H1 (cell line): Measurements from ENCODE around the gene AKT1S1. TPM values are rescaled to one million over a fixed set of nuclear protein-coding genes. Genes with fewer than 3 reads are reported as not detected.

ENCODE experiments used
- CTCF ChIA-PET: fragments of 300-600 bp; sonication (Branson Sonifier 250); formaldehyde crosslinking; loops from one replicate; lab custom pipeline; 2021; ENCODE audit not compliant: partially characterized antibody; lab: Charles Lee
- POLR2A ChIA-PET: fragments of 300-600 bp; sonication (Branson Sonifier 250); formaldehyde crosslinking; loops from one replicate; lab custom pipeline; 2021; ENCODE audit warnings: inconsistent platforms; ENCODE audit not compliant: partially characterized antibody; lab: Charles Lee
- DNase-seq, 2 experiments: peaks; one replicate each; pipeline versions ENCODE4 v3.0.0 to v3.0.0-alpha.2; 2010 to 2022; ENCODE audit warnings: low spot score in 2 of 2, low read depth in 1 of 2, mixed read lengths in 1 of 2
- FAIRE-seq: peaks from 2 replicates; lab custom pipeline; 2011; peaks lifted over from hg19 to GRCh38; lab: Jason Lieb, UNC
- H2AFZ ChIP-seq: 2 replicates; pipeline ENCODE4 v1.8.1; 2012; ENCODE audit warnings: low read length, inconsistent platforms
- H2AK5ac ChIP-seq: 2 replicates; pipeline ENCODE4 v1.6.1; 2013; ENCODE audit warnings: low read depth, low read length
- H2BK120ac ChIP-seq: replicated peaks from 2 replicates; pipeline ENCODE3; 2013; ENCODE audit warnings: low read depth, low read length, inconsistent platforms
- H2BK12ac ChIP-seq: 2 replicates; pipeline ENCODE4 v1.6.1; 2013; ENCODE audit warnings: low read depth, low read length
- H2BK15ac ChIP-seq: 2 replicates; pipeline ENCODE4 v1.6.1; 2013; ENCODE audit warnings: low read length
- H2BK20ac ChIP-seq: 2 replicates; pipeline ENCODE4 v1.6.1; 2013; ENCODE audit warnings: low read length
- H2BK5ac ChIP-seq: 2 replicates; pipeline ENCODE4 v1.6.1; 2013; ENCODE audit warnings: low read depth, low read length
- H3K14ac ChIP-seq: 2 replicates; pipeline ENCODE4 v1.6.1; 2013; ENCODE audit warnings: inconsistent platforms; ENCODE audit not compliant: insufficient read length
- H3K18ac ChIP-seq: 2 replicates; pipeline ENCODE4 v1.6.1; 2013; ENCODE audit warnings: low read length; ENCODE audit errors: extremely low read depth
- H3K23ac ChIP-seq: 2 replicates; pipeline ENCODE4 v1.6.1; 2013; ENCODE audit warnings: inconsistent platforms; ENCODE audit not compliant: insufficient read length
- H3K23me2 ChIP-seq: 2 replicates; pipeline ENCODE4 v1.6.1; 2013; ENCODE audit warnings: low read depth, low read length
- H3K27ac ChIP-seq: 2 replicates; pipeline ENCODE4 v1.6.1; 2011; ENCODE audit warnings: low read depth, low read length, inconsistent platforms
- H3K27me3 ChIP-seq, 4 experiments: replicated peaks in 1 of 4; 1 replicate in 1 of 4; 2 replicates in 3 of 4; pipeline versions ENCODE4 v1.6.1 to v1.8.1; 2011 to 2013; ENCODE audit warnings: low read length in 3 of 4, mild to moderate bottlenecking in 3 of 4, inconsistent platforms in 2 of 4, mixed read lengths in 2 of 4, moderate library complexity in 1 of 4; ENCODE audit not compliant: control insufficient read depth in 3 of 4, insufficient read depth in 3 of 4; ENCODE audit errors: extremely low read depth in 1 of 4
- H3K36me3 ChIP-seq, 4 experiments: 2 replicates each; pipeline versions ENCODE4 v1.6.1 to v1.8.1; 2011 to 2013; ENCODE audit warnings: mild to moderate bottlenecking in 4 of 4, low read length in 3 of 4, moderate library complexity in 2 of 4, control low read depth in 1 of 4, inconsistent platforms in 1 of 4; ENCODE audit not compliant: insufficient read depth in 4 of 4, control insufficient read depth in 2 of 4
- H3K4ac ChIP-seq: replicated peaks from 2 replicates; pipeline ENCODE3; 2013; ENCODE audit warnings: low read length, low read depth, mixed read lengths, inconsistent platforms; ENCODE audit not compliant: insufficient read length
- H3K4me1 ChIP-seq, 4 experiments: replicated peaks in 1 of 4; 1 replicate in 1 of 4; 2 replicates in 3 of 4; pipeline versions ENCODE4 v1.6.1 to v1.8.1; 2011 to 2013; ENCODE audit warnings: low read length in 3 of 4, inconsistent platforms in 2 of 4, mixed read lengths in 1 of 4; ENCODE audit not compliant: insufficient read depth in 4 of 4, control insufficient read depth in 3 of 4
- H3K4me2 ChIP-seq, 2 experiments: 2 replicates each; pipeline versions ENCODE4 v1.6.1 to v1.8.1; 2011 to 2013; ENCODE audit warnings: low read depth in 2 of 2, low read length in 2 of 2, control low read depth in 1 of 2, inconsistent platforms in 1 of 2, mild to moderate bottlenecking in 1 of 2; ENCODE audit not compliant: insufficient read depth in 1 of 2
- H3K4me3 ChIP-seq, 4 experiments: fragments of 200-600, 300-600 bp in 1 of 4; sonication (generic), shearing (Covaris generic), sonication (Bioruptor Twin) in 1 of 4; 2 replicates each; pipeline versions ENCODE4 v1.5.1 to v1.8.1; 2011 to 2016; ENCODE audit warnings: low read length in 4 of 4, low read depth in 3 of 4, control low read depth in 2 of 4, inconsistent platforms in 2 of 4, mild to moderate bottlenecking in 2 of 4, mixed read lengths in 1 of 4, moderate library complexity in 1 of 4; ENCODE audit not compliant: insufficient read depth in 2 of 4; ENCODE audit errors: extremely low read depth in 1 of 4
- H3K56ac ChIP-seq: replicated peaks from 2 replicates; pipeline ENCODE3; 2013; ENCODE audit warnings: low read depth, mild to moderate bottlenecking, mixed read lengths, low read length, inconsistent platforms; ENCODE audit not compliant: insufficient read length
- H3K79me1 ChIP-seq: 2 replicates; pipeline ENCODE4 v1.6.1; 2013; ENCODE audit warnings: low read depth, low read length, control low read depth
- H3K79me2 ChIP-seq, 2 experiments: 2 replicates each; pipeline versions ENCODE4 v1.6.1 to v1.8.1; 2012 to 2013; ENCODE audit warnings: low read length in 2 of 2, mild to moderate bottlenecking in 2 of 2, inconsistent platforms in 1 of 2; ENCODE audit not compliant: insufficient read depth in 2 of 2, control insufficient read depth in 1 of 2
- H3K9ac ChIP-seq, 4 experiments: replicated peaks in 1 of 4; 1 replicate in 1 of 4; 2 replicates in 3 of 4; pipeline versions ENCODE4 v1.6.1 to v1.8.1; 2011 to 2013; ENCODE audit warnings: low read depth in 3 of 4, low read length in 3 of 4, control low read depth in 2 of 4, mild to moderate bottlenecking in 2 of 4, moderate library complexity in 2 of 4, inconsistent platforms in 1 of 4; ENCODE audit errors: extremely low read depth in 1 of 4
- H3K9me3 ChIP-seq, 2 experiments: 2 replicates each; pipeline versions ENCODE4 v1.6.1 to v1.8.1; 2012 to 2013; ENCODE audit warnings: mild to moderate bottlenecking in 2 of 2, moderate library complexity in 2 of 2, control low read depth in 1 of 2, inconsistent platforms in 1 of 2, low read depth in 1 of 2, low read length in 1 of 2, mixed read lengths in 1 of 2; ENCODE audit not compliant: insufficient read depth in 2 of 2
- H4K20me1 ChIP-seq, 2 experiments: replicated peaks in 1 of 2; 2 replicates each; pipeline versions ENCODE3 to v1.8.1; 2011 to 2013; ENCODE audit warnings: inconsistent platforms in 2 of 2, low read length in 2 of 2, mild to moderate bottlenecking in 1 of 2; ENCODE audit not compliant: insufficient read depth in 2 of 2, control insufficient read depth in 1 of 2
- H4K5ac ChIP-seq: 2 replicates; pipeline ENCODE4 v1.6.1; 2013; ENCODE audit warnings: low read length, low read depth, mixed read lengths, inconsistent platforms; ENCODE audit not compliant: insufficient read length
- H4K8ac ChIP-seq: 2 replicates; pipeline ENCODE4 v1.8.0; 2013; ENCODE audit warnings: mild to moderate bottlenecking, moderate library complexity, low read length, inconsistent platforms; ENCODE audit not compliant: insufficient read depth; ENCODE audit errors: extremely low read depth
- H4K91ac ChIP-seq: replicated peaks from 2 replicates; pipeline ENCODE3; 2013; ENCODE audit warnings: low read length, mixed read lengths, inconsistent platforms; ENCODE audit not compliant: insufficient read length
- BACH1 ChIP-seq: IDR thresholded peaks from 2 replicates; pipeline ENCODE4 v1.6.1; 2012; ENCODE audit warnings: low read length, improper control_type of control experiment
- BRCA1 ChIP-seq: IDR thresholded peaks from 2 replicates; pipeline ENCODE4 v1.6.1; 2012; ENCODE audit warnings: low read depth, low read length, improper control_type of control experiment
- EGR1 ChIP-seq: IDR thresholded peaks from 2 replicates; pipeline ENCODE4 v1.6.1; 2011; ENCODE audit warnings: low read depth, low read length, borderline replicate concordance
- JUN ChIP-seq: IDR thresholded peaks from 2 replicates; pipeline ENCODE4 v1.6.1; 2011; ENCODE audit warnings: low read depth, mild to moderate bottlenecking, improper control_type of control experiment, low read length
- KDM1A ChIP-seq: fragments of 200-600, 300-600 bp; sonication (generic); IDR thresholded peaks from 2 replicates; pipeline ENCODE4 v1.7.1; 2016; ENCODE audit warnings: mild to moderate bottlenecking, low read length, borderline replicate concordance
- POU5F1 ChIP-seq: IDR thresholded peaks from 2 replicates; pipeline ENCODE4 v1.6.1; 2011; ENCODE audit warnings: low read depth, mild to moderate bottlenecking, low read length, moderate library complexity
- TBP ChIP-seq: IDR thresholded peaks from 2 replicates; pipeline ENCODE4 v1.6.1; 2011; ENCODE audit warnings: low read depth, low read length, improper control_type of control experiment
- WGBS, 2 experiments: shearing (Covaris generic) in 1 of 2; methylation state at CpG; one replicate each; pipeline versions ENCODE4 v1.1.6 to v1.1.7; 2013 to 2015; ENCODE audit warnings: low lambda C conversion rate in 2 of 2, mixed read lengths in 2 of 2, inconsistent platforms in 1 of 2, low coverage in 1 of 2, missing lambda C conversion rate in 1 of 2; ENCODE audit not compliant: insufficient replicate concordance in 2 of 2, insufficient coverage in 1 of 2, insufficient read length in 1 of 2; ENCODE audit errors: extremely low coverage in 1 of 2, missing lambda C conversion rate in 1 of 2; 5-methylcytosine and 5-hydroxymethylcytosine counted together
- polyA plus RNA-seq, 7 experiments: library from polyadenylated mRNA; depleted of rRNA in 3 of 7; stranded (reverse) in 5 of 7; unstranded in 2 of 7; fragments of >200 nt in 5 of 7; fragments of 200-250 nt in 2 of 7; gene quantifications; 1 replicate in 5 of 7; 2 replicates in 1 of 7; 4 replicates in 1 of 7; pipeline versions ENCODE4 v1.2.1 to v1.2.3, GENCODE V29; 2011 to 2013; ENCODE audit warnings: missing spikeins in 2 of 7, mixed read lengths in 2 of 7
- total RNA-seq: library from RNA; stranded (reverse); fragmentation: NEBNext Ultra II Directional; extraction: Animal tissue kit (Norgen Biotek cat#: 25700); gene quantifications from 2 replicates; pipeline ENCODE4 v1.2.1, GENCODE V29; 2021

AKT1S1 gene
- total and polyA plus RNA-seq, 2 of the 8 experiments (the other 6 are each of a cell fraction or from before 2014, with no cell fraction given): 40.7 to 45.9 TPM

- no peaks in the 10 kb centered on the region for H3K23me2 ChIP-seq
- no peak overlapping the region for H2BK15ac ChIP-seq
- no peak overlapping the region for H4K5ac ChIP-seq
- H3K4me2 ChIP-seq: no peak overlapping the region
- peaks cover 11 to 13% of the 10 kb centered on the region in 2 experiments for H4K20me1 ChIP-seq
- no peak overlapping the region; the same call in 1 of the 2 replicates for H4K8ac ChIP-seq
- peaks cover 13% of the 10 kb centered on the region for H3K79me1 ChIP-seq
- TF ChIP-seq POU5F1 (no peak), TBP (no peak), JUN (no peak), EGR1 (no peak), KDM1A (no peak), BRCA1 (no peak), BACH1 (no peak)
- TF ChIP-seq, all 59 proteins: peak for 0
- no peak overlapping the region for H3K56ac ChIP-seq
- no peak overlapping the region for H2BK20ac ChIP-seq
- H3K4me3 ChIP-seq: no peak overlapping the region
- H2BK5ac ChIP-seq: no peak overlapping the region
- no peak overlapping the region for H2AK5ac ChIP-seq
- H3K36me3 ChIP-seq: peaks cover 10 to 32% (median 23%) of the 10 kb centered on the region in 4 experiments; a peak in 5 of 8 replicates
- H3K14ac ChIP-seq: no peak overlapping the region
- H2BK120ac ChIP-seq: no peak overlapping the region
- no peak overlapping the region for H2AFZ ChIP-seq
- H3K27me3 ChIP-seq: no peaks in the 10 kb centered on the region
- FAIRE-seq (no peak), DNase-seq (no peak)
- H3K9ac ChIP-seq: no peak overlapping the region
- H3K27ac ChIP-seq: no peak overlapping the region
- H2BK12ac ChIP-seq: no peak overlapping the region
- ChIA-PET CTCF (interaction anchor here (0.6 to 2.0 kb wide), 5 partner anchors 10 to 1856 kb away, joined by 3 to 5 read pairs (median 3); no protein-coding TSS in a partner anchor), POLR2A (interaction anchor here (0.6 to 2.7 kb wide), 5 partner anchors 10 to 64 kb away, joined by 3 to 9 read pairs (median 3); partner anchors contain the start of genes FUZ, MED25 and PTOV1)
- 93% methylated on average over 13 of the region's 18 CpGs; no CpG with 5 or more reads in 1 of the 2 experiments for WGBS, 2 experiments
- H3K4ac ChIP-seq: no peak overlapping the region
- H3K79me2 ChIP-seq: peaks cover 0 to 12% of the 10 kb centered on the region in 2 experiments; a peak in 2 of 4 replicates
- no peaks in the 10 kb centered on the region for H3K9me3 ChIP-seq
- no peak overlapping the region for H3K23ac ChIP-seq
- no peaks in the 10 kb centered on the region for H3K4me1 ChIP-seq
- H4K91ac ChIP-seq: no peak overlapping the region
- H3K18ac ChIP-seq: no peak overlapping the region
These were observed 47.4 kb downstream of the AKT1S1 start for GRCh38 chr19:49829721-49830120.
